ENCODE results near the gene IGSF23. TPM values are rescaled to one million over a fixed set of nuclear protein-coding genes. Genes with fewer than 3 reads are reported as not detected.

The IGSF23 gene, protein sequence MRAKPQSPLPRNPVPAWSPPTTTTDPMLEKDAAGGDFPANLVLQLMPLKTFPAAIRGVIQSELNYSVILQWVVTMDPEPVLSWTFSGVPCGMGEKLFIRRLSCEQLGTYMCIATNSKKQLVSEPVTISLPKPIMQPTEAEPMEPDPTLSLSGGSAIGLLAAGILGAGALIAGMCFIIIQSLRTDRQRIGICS
- not detected in 2 replicates for total RNA-seq

DNA sequence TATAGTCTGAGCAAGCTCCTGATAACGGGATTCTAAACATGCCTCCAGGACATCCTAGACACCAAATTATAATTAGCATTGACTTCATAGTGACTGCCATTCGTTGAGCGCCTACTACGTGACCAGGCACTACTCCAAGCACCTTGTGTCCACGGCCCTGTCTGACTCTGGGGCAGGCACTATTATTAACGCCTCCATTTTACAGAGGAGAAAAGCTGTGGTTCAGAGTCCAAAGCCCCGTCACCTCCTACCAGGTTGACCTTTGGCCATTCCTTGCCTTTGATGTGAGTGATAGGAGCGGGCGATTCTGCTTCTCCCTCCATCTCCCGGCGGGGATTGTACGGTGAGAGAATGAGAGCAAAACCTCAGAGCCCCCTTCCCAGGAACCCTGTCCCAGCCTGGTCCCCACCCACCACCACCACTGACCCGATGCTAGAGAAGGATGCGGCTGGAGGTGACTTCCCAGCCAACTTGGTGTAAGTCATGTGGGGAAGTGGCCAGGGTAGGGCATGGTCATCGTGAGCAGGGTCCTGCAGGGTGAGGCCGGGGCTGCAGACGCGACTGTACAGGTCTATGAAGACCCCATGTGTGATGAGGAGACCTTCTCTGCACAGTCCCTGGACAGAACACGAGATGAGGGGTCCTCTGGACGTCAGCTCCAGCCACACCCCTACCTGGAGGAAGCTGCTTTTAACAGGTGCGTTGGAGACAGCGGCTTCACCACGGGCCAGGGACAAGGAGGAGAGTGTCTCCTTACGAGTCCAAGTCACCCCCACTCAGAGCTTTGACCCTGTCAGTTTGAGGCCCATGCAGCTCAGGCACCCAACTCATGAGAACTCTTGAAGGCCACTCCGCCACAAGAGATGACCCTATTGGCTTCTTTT is at the start of gene IGSF23:
TSS of gene IGSF23 (plus strand) at position 269 of the 884 bp plus-strand sequence. CDS start at position 352, 83 bp downstream.

DNA sequence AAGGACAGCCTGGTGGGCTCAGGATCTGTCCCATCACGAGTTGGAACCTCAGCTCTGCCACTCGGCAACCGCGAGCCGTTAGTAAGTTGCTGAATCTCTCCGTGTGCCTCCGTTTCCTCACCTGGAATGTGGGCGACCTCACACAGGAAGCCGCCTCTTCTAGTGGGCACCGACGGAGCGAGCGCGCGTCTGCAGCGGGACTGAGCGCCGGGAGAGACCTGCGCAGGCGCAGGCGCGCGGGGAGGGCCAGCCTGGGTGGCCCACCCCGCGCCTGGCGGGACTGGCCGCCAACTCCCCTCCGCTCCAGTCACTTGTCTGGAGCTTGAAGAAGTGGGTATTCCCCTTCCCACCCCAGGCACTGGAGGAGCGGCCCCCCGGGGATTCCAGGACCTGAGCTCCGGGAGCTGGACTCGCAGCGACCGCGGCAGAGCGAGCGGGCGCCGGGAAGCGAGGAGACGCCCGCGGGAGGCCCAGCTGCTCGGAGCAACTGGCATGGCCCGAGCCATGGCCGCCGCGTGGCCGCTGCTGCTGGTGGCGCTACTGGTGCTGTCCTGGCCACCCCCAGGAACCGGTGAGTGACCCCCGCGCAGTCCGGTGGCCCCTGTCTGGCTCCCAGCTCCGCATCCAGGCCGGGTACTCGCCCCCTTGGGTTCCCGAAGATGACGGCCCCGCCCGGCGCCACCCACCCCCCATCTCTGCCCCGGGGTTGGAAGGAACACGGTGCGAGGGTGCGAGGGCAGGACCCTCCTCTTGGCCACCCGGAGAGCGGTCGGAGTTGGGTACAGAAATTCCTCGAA is 30.4 kb downstream of the IGSF23 start, which contains the start of gene PVR:
TSS of gene PVR (plus strand) at position 306 of the 797 bp plus-strand sequence. CDS start at position 493, 187 bp downstream.

DNA sequence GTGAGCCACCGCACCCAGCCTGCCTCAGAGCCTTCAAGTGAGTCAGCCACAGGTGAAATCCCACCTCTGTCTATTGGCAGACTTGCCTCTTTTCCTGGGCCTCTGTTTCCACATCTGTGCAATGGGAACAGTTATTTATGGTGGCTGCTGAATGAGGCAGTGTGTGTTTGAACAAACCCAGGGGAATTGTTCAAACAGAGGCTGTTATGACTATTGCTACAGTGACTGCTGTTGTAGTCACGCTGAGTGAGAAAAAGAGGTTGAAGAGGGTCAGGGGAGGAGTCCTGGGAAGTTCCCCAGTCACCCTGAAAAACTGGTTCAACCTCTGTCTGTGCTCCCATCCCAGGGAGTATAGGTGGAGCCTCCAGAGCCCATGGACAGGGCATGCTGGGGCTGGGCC is 58.0 kb downstream of the IGSF23 start, which contains the start of gene CEACAM19:
TSS of gene CEACAM19 (plus strand) at position 83 of the 400 bp plus-strand sequence. CDS start 450 bp downstream, outside the sequence.

Small RNA genes within 50 kb of the gene (small RNA-seq; reads per million reads assigned to genes)
- not detected for gene AC243964.1

Other genes starting within 250 kb of the IGSF23 start
- 3.5 and 3.9 TPM in 2 replicates for gene ZNF285, start 212.0 kb upstream of the IGSF23 start, total RNA-seq
- gene ZNF229, start 165.1 kb upstream of the IGSF23 start, total RNA-seq: 4.1 and 12.8 TPM in 2 replicates
- 8.8 and 11.6 TPM in 2 replicates for gene ZNF180, start 113.0 kb upstream of the IGSF23 start, total RNA-seq
- not detected in 2 replicates for gene CEACAM20, start 83.9 kb upstream of the IGSF23 start, total RNA-seq
- 149 and 155 TPM in 2 replicates for gene PVR, start 30.3 kb downstream of the IGSF23 start, total RNA-seq
- 3.2 and 3.9 TPM in 2 replicates for gene CEACAM19, start 57.9 kb downstream of the IGSF23 start, total RNA-seq
- not detected in 2 replicates for gene CEACAM16, start 85.6 kb downstream of the IGSF23 start, total RNA-seq
- 5.5 and 7.7 TPM in 2 replicates for gene BCL3, start 135.1 kb downstream of the IGSF23 start, total RNA-seq
- not detected in 2 replicates for gene CBLC, start 164.3 kb downstream of the IGSF23 start, total RNA-seq
- gene BCAM, start 195.5 kb downstream of the IGSF23 start, total RNA-seq: 14.5 and 27.0 TPM in 2 replicates
- 89.5 and 108 TPM in 2 replicates for gene NECTIN2, start 232.7 kb downstream of the IGSF23 start, total RNA-seq